Endothelial cell (in vitro differentiated cells): ENCODE data around the gene EFCAB6. TPM values are rescaled to one million over a fixed set of nuclear protein-coding genes. Genes with fewer than 3 reads are reported as not detected.

Experiments
- DNase-seq: peaks from one replicate; pipeline ENCODE4 v3.0.0; 2021; ENCODE audit warnings: low spot score
- H3K27ac Mint-ChIP-seq: one replicate; pipeline ENCODE4 v1.8.0; 2021; ENCODE audit warnings: mixed read lengths, inconsistent platforms; ENCODE audit not compliant: unreplicated experiment
- H3K27me3 Mint-ChIP-seq: one replicate; pipeline ENCODE4 v1.8.0; 2021; ENCODE audit warnings: mild to moderate bottlenecking, moderate library complexity, mixed read lengths, inconsistent platforms; ENCODE audit not compliant: unreplicated experiment
- H3K36me3 Mint-ChIP-seq: one replicate; pipeline ENCODE4 v1.8.0; 2021; ENCODE audit warnings: mild to moderate bottlenecking, low read depth, mixed read lengths, inconsistent platforms; ENCODE audit not compliant: unreplicated experiment
- H3K4me1 Mint-ChIP-seq: one replicate; pipeline ENCODE4 v1.8.0; 2021; ENCODE audit warnings: mild to moderate bottlenecking, mixed read lengths, inconsistent platforms; ENCODE audit not compliant: unreplicated experiment
- H3K4me3 Mint-ChIP-seq: one replicate; pipeline ENCODE4 v1.8.0; 2021; ENCODE audit warnings: mild to moderate bottlenecking, mixed read lengths, inconsistent platforms; ENCODE audit not compliant: unreplicated experiment
- H3K9me3 Mint-ChIP-seq: one replicate; pipeline ENCODE4 v1.8.0; 2021; ENCODE audit warnings: mixed read lengths, inconsistent platforms; ENCODE audit not compliant: unreplicated experiment
- CTCF ChIP-seq: fragments of 200-600 bp; sonication (generic); IDR thresholded peaks from one replicate; pipeline ENCODE4 v1.5.0; 2021; ENCODE audit warnings: antibody characterized with exemption; ENCODE audit not compliant: unreplicated experiment
- total RNA-seq: library from RNA; stranded (reverse); fragmentation: NEBNext Ultra II Directional; extraction: Animal tissue kit (Norgen Biotek cat#: 25700); gene quantifications from one replicate; pipeline ENCODE4 v1.2.1, GENCODE V29; 2021; ENCODE audit not compliant: unreplicated experiment

The EFCAB6 gene
- total RNA-seq, 1 donor from 2014 or later: 0.69 TPM

GRCh38 chr22:43563571-43563970 lies 248.5 kb downstream of the EFCAB6 start:
- Mint-ChIP-seq H3K4me1 (no peaks in the 10 kb centered on the region), H3K4me3 (no peak overlapping the region), H3K27me3 (no peaks in the 10 kb centered on the region), H3K9me3 (no peaks in the 10 kb centered on the region), H3K36me3 (no peaks in the 10 kb centered on the region), H3K27ac (no peak overlapping the region)
- TF ChIP-seq CTCF: no peak
- DNase-seq: no peak

GRCh38 chr22:43562843-43563242 lies 249.3 kb downstream of the EFCAB6 start:
- Mint-ChIP-seq H3K4me3 (no peak overlapping the region), H3K9me3 (no peaks in the 10 kb centered on the region), H3K36me3 (no peaks in the 10 kb centered on the region), H3K4me1 (no peaks in the 10 kb centered on the region), H3K27me3 (no peaks in the 10 kb centered on the region), H3K27ac (no peak overlapping the region)
- DNase-seq: no peak
- TF ChIP-seq CTCF: no peak

GRCh38 chr22:43561415-43562178 lies 250.5 kb downstream of the EFCAB6 start:
- H3K27ac Mint-ChIP-seq: no peak overlapping the region

GRCh38 chr22:43560651-43561050 lies 251.5 kb downstream of the EFCAB6 start:
- no peak for TF ChIP-seq CTCF
- Mint-ChIP-seq H3K9me3 (no peaks in the 10 kb centered on the region), H3K27ac (no peak overlapping the region), H3K27me3 (no peaks in the 10 kb centered on the region), H3K4me1 (no peaks in the 10 kb centered on the region), H3K36me3 (no peaks in the 10 kb centered on the region), H3K4me3 (no peak overlapping the region)
- DNase-seq: no peak

More at GRCh38 chr22:43561415-43562178, 250.5 kb downstream of the EFCAB6 start:
- DNase-seq: no peak
- Mint-ChIP-seq H3K4me3 (no peak overlapping the region), H3K27me3 (no peaks in the 10 kb centered on the region), H3K9me3 (no peaks in the 10 kb centered on the region), H3K4me1 (no peaks in the 10 kb centered on the region), H3K36me3 (no peaks in the 10 kb centered on the region)
- TF ChIP-seq CTCF: no peak
